Mesendoderm (in vitro differentiated cells): Measurements from ENCODE around the gene CRACDL.

Source experiments
- DNase-seq: peaks from one replicate; pipeline ENCODE4 v3.0.0; 2013
- H2AK5ac ChIP-seq: 2 replicates; pipeline ENCODE4 v1.6.1; 2013; ENCODE audit warnings: low read length, inconsistent platforms
- H2BK120ac ChIP-seq: 2 replicates; pipeline ENCODE4 v1.6.1; 2013; ENCODE audit warnings: low read depth, mild to moderate bottlenecking, low read length, moderate library complexity, mixed read lengths
- H2BK15ac ChIP-seq: replicated peaks from 2 replicates; pipeline ENCODE4 v1.6.1; 2013; ENCODE audit warnings: low read depth, mild to moderate bottlenecking, moderate library complexity
- H2BK5ac ChIP-seq: 2 replicates; pipeline ENCODE4 v1.6.1; 2013; ENCODE audit warnings: low read length, inconsistent platforms
- H3K18ac ChIP-seq: 2 replicates; pipeline ENCODE4 v1.6.1; 2013; ENCODE audit warnings: mild to moderate bottlenecking, low read length, mixed read lengths
- H3K23ac ChIP-seq: one replicate; pipeline ENCODE4 v1.6.1; 2013; ENCODE audit warnings: low read length
- H3K27ac ChIP-seq: 2 replicates; pipeline ENCODE4 v1.5.1; 2013; ENCODE audit warnings: low read depth, mild to moderate bottlenecking, inconsistent platforms, low read length, moderate library complexity
- H3K27me3 ChIP-seq: 2 replicates; pipeline ENCODE4 v1.6.1; 2013; ENCODE audit warnings: low read length, control low read depth, mild to moderate bottlenecking, inconsistent platforms; ENCODE audit not compliant: insufficient read depth, poor library complexity
- H3K36me3 ChIP-seq: 2 replicates; pipeline ENCODE4 v1.6.1; 2013; ENCODE audit warnings: low read length, inconsistent platforms; ENCODE audit not compliant: control insufficient read depth, insufficient read depth
- H3K4ac ChIP-seq: one replicate; pipeline ENCODE4 v1.6.1; 2013; ENCODE audit warnings: low read depth, mild to moderate bottlenecking, low read length, moderate library complexity
- H3K4me1 ChIP-seq: 2 replicates; pipeline ENCODE4 v1.6.1; 2013; ENCODE audit warnings: low read depth, low read length, inconsistent platforms; ENCODE audit not compliant: control insufficient read depth
- H3K4me2 ChIP-seq: 2 replicates; pipeline ENCODE4 v1.6.1; 2013; ENCODE audit warnings: low read length
- H3K4me3 ChIP-seq: 2 replicates; pipeline ENCODE4 v1.5.1; 2013; ENCODE audit warnings: mild to moderate bottlenecking, low read length
- H3K56ac ChIP-seq: one replicate; pipeline ENCODE4 v1.6.1; 2013; ENCODE audit warnings: low read length
- H3K79me1 ChIP-seq: 2 replicates; pipeline ENCODE4 v1.6.1; 2013; ENCODE audit warnings: low read length, inconsistent platforms
- H3K79me2 ChIP-seq: 2 replicates; pipeline ENCODE4 v1.6.1; 2013; ENCODE audit warnings: mild to moderate bottlenecking, low read length; ENCODE audit not compliant: control insufficient read depth, insufficient read depth
- H3K9ac ChIP-seq: 2 replicates; pipeline ENCODE4 v1.6.1; 2013; ENCODE audit warnings: low read length, inconsistent platforms
- H4K5ac ChIP-seq: one replicate; pipeline ENCODE4 v1.6.1; 2013; ENCODE audit warnings: low read length
- H4K8ac ChIP-seq: one replicate; pipeline ENCODE4 v1.6.1; 2013; ENCODE audit warnings: low read depth, mild to moderate bottlenecking, control low read depth, low read length, moderate library complexity
- WGBS: extraction: QIAGEN DNeasy Blood & Tissue Kit; methylation state at CpG from one replicate; pipeline ENCODE4 v1.1.7; 2013; ENCODE audit warnings: low lambda C conversion rate, missing lambda C conversion rate; ENCODE audit not compliant: insufficient coverage; ENCODE audit errors: extremely low coverage; 5-methylcytosine and 5-hydroxymethylcytosine counted together

Gene CRACDL

GRCh38 chr2:98773169-98773568, 162.9 kb downstream of the CRACDL start:
- Histone ChIP-seq H3K18ac (no peak overlapping the region), H3K4me2 (no peak overlapping the region), H3K4me3 (no peak overlapping the region), H2BK120ac (no peak overlapping the region), H4K8ac (no peak overlapping the region), H2AK5ac (no peak overlapping the region), H3K4ac (no peak overlapping the region), H2BK15ac (no peak overlapping the region), H3K27me3 (no peaks in the 10 kb centered on the region), H3K36me3 (no peaks in the 10 kb centered on the region), H3K27ac (no peak overlapping the region), H2BK5ac (no peak overlapping the region), H3K79me1 (no peaks in the 10 kb centered on the region), H3K23ac (no peak overlapping the region), H3K56ac (no peak overlapping the region), H4K5ac (no peak overlapping the region), H3K4me1 (no peaks in the 10 kb centered on the region), H3K9ac (no peak overlapping the region), H3K79me2 (no peaks in the 10 kb centered on the region)
- no CpG with 5 or more reads among the region's 5 CpGs for WGBS
- no peak for DNase-seq

- H3K79me1 ChIP-seq = no peaks in the 10 kb centered on the region
- no peak overlapping the region for H3K4me3 ChIP-seq
- no peak overlapping the region for H2BK15ac ChIP-seq
- no peak overlapping the region for H3K9ac ChIP-seq
- H3K18ac ChIP-seq = no peak overlapping the region
- H3K36me3 ChIP-seq = no peaks in the 10 kb centered on the region
- no peak overlapping the region for H2AK5ac ChIP-seq
- H2BK120ac ChIP-seq = no peak overlapping the region
- no peak overlapping the region for H3K56ac ChIP-seq
- no peak overlapping the region for H4K5ac ChIP-seq
- H3K4me2 ChIP-seq = no peak overlapping the region
- H3K4ac ChIP-seq = no peak overlapping the region
- no CpG with 5 or more reads among the region's 8 CpGs for WGBS
- DNase-seq = no peak
- no peak overlapping the region for H4K8ac ChIP-seq
- no peak overlapping the region for H3K27ac ChIP-seq
- no peaks in the 10 kb centered on the region for H3K27me3 ChIP-seq
- no peak overlapping the region for H2BK5ac ChIP-seq
- H3K4me1 ChIP-seq = no peaks in the 10 kb centered on the region
- H3K23ac ChIP-seq = no peak overlapping the region
- no peaks in the 10 kb centered on the region for H3K79me2 ChIP-seq
Measured at GRCh38 chr2:98772536-98772935, 163.5 kb downstream of the CRACDL start.

GRCh38 chr2:98771721-98772524, 164.1 kb downstream of the CRACDL start:
- Histone ChIP-seq H2BK15ac (no peak overlapping the region), H3K4me2 (no peak overlapping the region), H3K36me3 (no peaks in the 10 kb centered on the region), H3K79me1 (no peaks in the 10 kb centered on the region), H4K8ac (no peak overlapping the region), H4K5ac (no peak overlapping the region), H2BK120ac (no peak overlapping the region), H3K4me1 (no peaks in the 10 kb centered on the region), H3K4me3 (no peak overlapping the region), H3K56ac (no peak overlapping the region), H3K27me3 (no peaks in the 10 kb centered on the region), H3K9ac (no peak overlapping the region), H3K23ac (peak overlapping the region; percentile 29), H2AK5ac (no peak overlapping the region), H3K79me2 (no peaks in the 10 kb centered on the region), H3K18ac (no peak overlapping the region), H3K4ac (no peak overlapping the region), H3K27ac (no peak overlapping the region), H2BK5ac (no peak overlapping the region)
- WGBS = no CpG with 5 or more reads among the region's 17 CpGs
- no peak for DNase-seq

- H2BK5ac ChIP-seq = no peak overlapping the region
- no peak overlapping the region for H2AK5ac ChIP-seq
- H2BK120ac ChIP-seq = no peak overlapping the region
- no peak overlapping the region for H3K18ac ChIP-seq
- H4K8ac ChIP-seq = no peak overlapping the region
- DNase-seq = no peak
- no peak overlapping the region for H3K56ac ChIP-seq
- H3K27ac ChIP-seq = no peak overlapping the region
- H3K4me2 ChIP-seq = no peak overlapping the region
- H3K27me3 ChIP-seq = no peaks in the 10 kb centered on the region
- no peak overlapping the region for H3K23ac ChIP-seq
- no peak overlapping the region for H3K9ac ChIP-seq
- no peak overlapping the region for H3K4me3 ChIP-seq
- no peaks in the 10 kb centered on the region for H3K36me3 ChIP-seq
- H3K4me1 ChIP-seq = no peaks in the 10 kb centered on the region
- H3K79me2 ChIP-seq = no peaks in the 10 kb centered on the region
- H3K79me1 ChIP-seq = no peaks in the 10 kb centered on the region
- WGBS = no CpG with 5 or more reads among the region's 2 CpGs
- H3K4ac ChIP-seq = no peak overlapping the region
- no peak overlapping the region for H4K5ac ChIP-seq
- no peak overlapping the region for H2BK15ac ChIP-seq
Measured at GRCh38 chr2:98771264-98771663, 164.8 kb downstream of the CRACDL start.

- H3K27me3 ChIP-seq = no peaks in the 10 kb centered on the region
- no peak overlapping the region for H3K56ac ChIP-seq
- no CpG with 5 or more reads among the region's 14 CpGs for WGBS
Measured at GRCh38 chr2:98769784-98770183, 166.2 kb downstream of the CRACDL start.

GRCh38 chr2:98769114-98769476, 166.9 kb downstream of the CRACDL start:
- no CpG with 5 or more reads among the region's 6 CpGs for WGBS
- no peaks in the 10 kb centered on the region for H3K27me3 ChIP-seq

More at GRCh38 chr2:98769784-98770183, 166.2 kb downstream of the CRACDL start:
- no peak overlapping the region for H3K18ac ChIP-seq
- H3K4ac ChIP-seq = no peak overlapping the region
- no peak overlapping the region for H3K9ac ChIP-seq
- DNase-seq = no peak
- H3K23ac ChIP-seq = no peak overlapping the region
- H4K5ac ChIP-seq = no peak overlapping the region
- H3K4me2 ChIP-seq = no peak overlapping the region
- no peaks in the 10 kb centered on the region for H3K79me2 ChIP-seq
- no peak overlapping the region for H2BK5ac ChIP-seq
- no peak overlapping the region for H3K4me3 ChIP-seq
- H2BK120ac ChIP-seq = no peak overlapping the region
- no peak overlapping the region for H4K8ac ChIP-seq
- H3K4me1 ChIP-seq = no peaks in the 10 kb centered on the region
- no peak overlapping the region for H2AK5ac ChIP-seq
- no peak overlapping the region for H2BK15ac ChIP-seq
- H3K27ac ChIP-seq = no peak overlapping the region
- no peaks in the 10 kb centered on the region for H3K36me3 ChIP-seq
- no peaks in the 10 kb centered on the region for H3K79me1 ChIP-seq

More at GRCh38 chr2:98769114-98769476, 166.9 kb downstream of the CRACDL start:
- H3K36me3 ChIP-seq = no peaks in the 10 kb centered on the region
- no peak overlapping the region for H3K4ac ChIP-seq
- no peak overlapping the region for H3K4me2 ChIP-seq
- H2BK120ac ChIP-seq = no peak overlapping the region
- no peak overlapping the region for H4K8ac ChIP-seq
- H3K79me2 ChIP-seq = no peaks in the 10 kb centered on the region
- no peak overlapping the region for H3K56ac ChIP-seq
- no peak overlapping the region for H3K23ac ChIP-seq
- H4K5ac ChIP-seq = no peak overlapping the region
- no peak for DNase-seq
- no peak overlapping the region for H2BK15ac ChIP-seq
- no peaks in the 10 kb centered on the region for H3K4me1 ChIP-seq
- H3K79me1 ChIP-seq = no peaks in the 10 kb centered on the region
- no peak overlapping the region for H2BK5ac ChIP-seq
- H3K9ac ChIP-seq = no peak overlapping the region
- H3K4me3 ChIP-seq = no peak overlapping the region
- no peak overlapping the region for H3K27ac ChIP-seq
- no peak overlapping the region for H2AK5ac ChIP-seq
- no peak overlapping the region for H3K18ac ChIP-seq
